ENCODE data around the gene GAS7.

- TF ChIP-seq EZH2 (IDR thresholded peaks at IDR 0.05) (no peak), POLR2AphosphoS5 (IDR thresholded peaks at IDR 0.05; ENCODE audit: borderline replicate concordance, low read depth, low read length) (no peak), FOXP2 (optimal IDR thresholded peaks at IDR 0.05; ENCODE audit: control extremely low read depth, extremely low read length, insufficient read depth) (no peak)
Observed at GRCh38 chr17:9865586-9865985, 332.8 kb downstream of the GAS7 start.
